ENCODE measurements around the gene PSME2. TPM values are rescaled to one million over a fixed set of nuclear protein-coding genes. Genes with fewer than 3 reads are reported as not detected.

The PSME2 gene
- polyA plus RNA-seq, 4 donors: 175 to 997 (median 644) TPM

DNA sequence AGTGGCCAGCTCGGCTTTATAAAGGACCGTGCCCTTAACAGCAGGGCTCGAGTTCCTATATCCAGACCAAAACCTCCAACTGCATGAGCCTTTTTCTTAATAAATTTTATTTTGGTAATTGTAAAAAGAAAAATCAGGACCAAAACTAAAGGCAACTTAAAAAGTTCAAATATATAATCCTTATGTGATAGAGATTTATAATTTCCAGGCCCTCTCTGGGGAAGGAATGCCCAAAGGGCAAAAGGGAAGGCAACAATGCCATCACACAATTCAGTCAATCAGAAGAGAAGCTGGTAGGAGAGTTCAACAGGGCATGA is 42.6 kb upstream of the PSME2 start:
- 0 to 4% (median 1%) methylated on average over 3 of the region's 3 CpGs for WGBS, 3 donors
- Histone ChIP-seq H3K27me3 (ENCODE audit: control insufficient read depth in 3 of 3, insufficient read depth in 3 of 3, low read length in 3 of 3) (no peaks in the 10 kb centered on the region), H3K36me3 (ENCODE audit: control insufficient read depth in 3 of 3, insufficient read depth in 2 of 3, low read depth in 1 of 3, low read length in 3 of 3) (peaks cover 0 to 65% (median 4%) of the 10 kb centered on the region in 3 donors), H3K4me1 (ENCODE audit: control insufficient read depth in 3 of 3, insufficient read depth in 2 of 3, low read depth in 1 of 3, low read length in 2 of 3) (peaks cover 0 to 22% (median 6%) of the 10 kb centered on the region in 3 donors), H3K27ac (ENCODE audit: low read depth in 1 of 3, low read length in 2 of 3) (peak overlapping the region in 2 of 3 donors; percentile 42 to 44), H3K9me3 (ENCODE audit: control insufficient read depth in 2 of 2, insufficient read depth in 1 of 2, low read depth in 1 of 2, low read length in 1 of 2) (no peaks in the 10 kb centered on the region), H3K4me3 (ENCODE audit: low read depth in 1 of 3, low read length in 3 of 3) (peak overlapping the region in 1 of 3 donors; percentile 80)
- no peak for DNase-seq
- no peak for FAIRE-seq

DNA sequence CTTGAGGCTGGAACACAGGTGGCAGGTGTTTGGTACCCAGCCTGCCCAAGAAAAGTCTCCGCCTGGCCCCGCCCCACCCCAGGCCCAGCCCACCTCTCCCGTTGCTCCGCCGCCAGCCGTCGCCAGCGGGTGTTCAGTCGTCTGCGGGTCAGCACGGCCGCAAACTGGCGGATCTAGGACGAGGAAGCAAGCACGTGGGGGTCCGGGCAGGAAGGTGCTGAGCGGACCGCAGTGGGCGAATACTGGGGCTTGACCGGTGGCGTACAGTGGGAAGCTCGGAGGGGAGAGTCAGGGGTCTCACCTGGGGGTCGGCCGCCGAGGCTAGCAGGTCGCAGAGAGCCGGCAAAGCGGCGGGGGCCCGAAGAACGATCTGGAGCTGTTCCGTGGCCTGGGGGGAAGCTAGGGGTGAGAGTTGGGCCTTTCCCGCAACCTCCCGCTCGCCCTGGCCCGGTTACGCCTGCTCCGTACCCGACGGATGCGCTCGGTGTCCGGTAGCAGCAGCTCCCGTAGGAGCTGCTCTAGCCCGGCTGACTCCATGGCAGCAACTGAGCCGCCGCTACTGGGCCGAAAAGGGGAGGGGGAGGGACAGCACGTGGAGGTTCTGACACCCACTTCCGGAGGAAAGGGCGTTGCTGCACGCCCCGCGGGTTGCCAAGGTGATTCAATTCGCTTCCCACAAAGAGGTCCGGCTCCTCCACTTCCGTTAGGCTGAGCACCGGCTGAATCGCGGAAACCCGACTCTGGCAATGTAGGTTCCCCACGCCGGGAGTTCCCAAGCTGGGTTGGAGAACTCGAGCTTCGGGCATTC is 42.0 kb upstream of the PSME2 start, which contains the start of gene IPO4:
Gene IPO4 (minus strand): TSS at position 566 of the 808 bp plus-strand sequence. CDS start 29 bp downstream, at position 537.
- Histone ChIP-seq H3K9me3 (ENCODE audit: control insufficient read depth in 2 of 2, insufficient read depth in 1 of 2, low read depth in 1 of 2, low read length in 1 of 2) (no peaks in the 10 kb centered on the region), H3K4me1 (ENCODE audit: control insufficient read depth in 3 of 3, insufficient read depth in 2 of 3, low read depth in 1 of 3, low read length in 2 of 3) (peaks cover 0 to 21% (median 6%) of the 10 kb centered on the region in 3 donors), H3K36me3 (ENCODE audit: control insufficient read depth in 3 of 3, insufficient read depth in 2 of 3, low read depth in 1 of 3, low read length in 3 of 3) (peaks cover 0 to 71% (median 5%) of the 10 kb centered on the region in 3 donors), H3K27me3 (ENCODE audit: control insufficient read depth in 3 of 3, insufficient read depth in 3 of 3, low read length in 3 of 3) (no peaks in the 10 kb centered on the region), H3K27ac (ENCODE audit: low read depth in 1 of 3, low read length in 2 of 3) (peak within 1 kb of the TSS in 2 of 3 donors; percentile 74 to 84), H3K4me3 (ENCODE audit: low read depth in 1 of 3, low read length in 3 of 3) (peak within 1 kb of the TSS; percentile 54 to 80 (median 70))
- FAIRE-seq (no peak), DNase-seq (peak; percentile 96 to 97)
- WGBS, 3 donors: 0% methylated on average over 59 to 65 of the region's 65 CpGs

- H3K36me3 ChIP-seq (ENCODE audit: control insufficient read depth in 3 of 3, insufficient read depth in 2 of 3, low read depth in 1 of 3, low read length in 3 of 3): peaks cover 0 to 73% (median 10%) of the 10 kb centered on the region in 3 donors
- peak overlapping the region in 1 of 3 donors; percentile 80 for H3K4me3 ChIP-seq (ENCODE audit: low read depth in 1 of 3, low read length in 3 of 3)
- no peak for FAIRE-seq
- 86 to 92% (median 90%) methylated on average over 2 of the region's 2 CpGs for WGBS, 3 donors
- no peaks in the 10 kb centered on the region for H3K9me3 ChIP-seq (ENCODE audit: control insufficient read depth in 2 of 2, insufficient read depth in 1 of 2, low read depth in 1 of 2, low read length in 1 of 2)
- DNase-seq: no peak
- H3K27ac ChIP-seq (ENCODE audit: low read depth in 1 of 3, low read length in 2 of 3): peak overlapping the region in 2 of 3 donors; percentile 8 to 84
- H3K27me3 ChIP-seq (ENCODE audit: control insufficient read depth in 3 of 3, insufficient read depth in 3 of 3, low read length in 3 of 3): no peaks in the 10 kb centered on the region
- H3K4me1 ChIP-seq (ENCODE audit: control insufficient read depth in 3 of 3, insufficient read depth in 2 of 3, low read depth in 1 of 3, low read length in 2 of 3): peaks cover 0 to 21% (median 6%) of the 10 kb centered on the region in 3 donors
Observed at GRCh38 chr14:24187539-24187915, 41.1 kb upstream of the PSME2 start.

- Histone ChIP-seq H3K27me3 (ENCODE audit: control insufficient read depth in 3 of 3, insufficient read depth in 3 of 3, low read length in 3 of 3) (no peaks in the 10 kb centered on the region), H3K4me3 (ENCODE audit: low read depth in 1 of 3, low read length in 3 of 3) (no peak overlapping the region), H3K36me3 (ENCODE audit: control insufficient read depth in 3 of 3, insufficient read depth in 2 of 3, low read depth in 1 of 3, low read length in 3 of 3) (peaks cover 0 to 73% (median 10%) of the 10 kb centered on the region in 3 donors), H3K27ac (ENCODE audit: low read depth in 1 of 3, low read length in 2 of 3) (no peak overlapping the region), H3K4me1 (ENCODE audit: control insufficient read depth in 3 of 3, insufficient read depth in 2 of 3, low read depth in 1 of 3, low read length in 2 of 3) (peaks cover 0 to 24% (median 6%) of the 10 kb centered on the region in 3 donors), H3K9me3 (ENCODE audit: control insufficient read depth in 2 of 2, insufficient read depth in 1 of 2, low read depth in 1 of 2, low read length in 1 of 2) (no peaks in the 10 kb centered on the region)
- WGBS, 3 donors: 90 to 94% (median 92%) methylated on average over 9 to 10 of the region's 10 CpGs
- FAIRE-seq (no peak), DNase-seq (no peak)
Observed at GRCh38 chr14:24186831-24187538, 40.6 kb upstream of the PSME2 start.

GRCh38 chr14:24185741-24186140 is 39.3 kb upstream of the PSME2 start:
- Histone ChIP-seq H3K4me1 (ENCODE audit: control insufficient read depth in 3 of 3, insufficient read depth in 2 of 3, low read depth in 1 of 3, low read length in 2 of 3) (peaks cover 0 to 36% (median 6%) of the 10 kb centered on the region in 3 donors), H3K27ac (ENCODE audit: low read depth in 1 of 3, low read length in 2 of 3) (no peak overlapping the region), H3K27me3 (ENCODE audit: control insufficient read depth in 3 of 3, insufficient read depth in 3 of 3, low read length in 3 of 3) (no peaks in the 10 kb centered on the region), H3K9me3 (ENCODE audit: control insufficient read depth in 2 of 2, insufficient read depth in 1 of 2, low read depth in 1 of 2, low read length in 1 of 2) (no peaks in the 10 kb centered on the region), H3K4me3 (ENCODE audit: low read depth in 1 of 3, low read length in 3 of 3) (no peak overlapping the region), H3K36me3 (ENCODE audit: control insufficient read depth in 3 of 3, insufficient read depth in 2 of 3, low read depth in 1 of 3, low read length in 3 of 3) (peaks cover 2 to 80% (median 9%) of the 10 kb centered on the region in 3 donors)
- DNase-seq (no peak), FAIRE-seq (no peak)
- WGBS, 3 donors: 90 to 95% (median 94%) methylated on average over 11 of the region's 11 CpGs

GRCh38 chr14:24185026-24185425 is 38.6 kb upstream of the PSME2 start:
- Histone ChIP-seq H3K4me3 (ENCODE audit: low read depth in 1 of 3, low read length in 3 of 3) (no peak overlapping the region), H3K27me3 (ENCODE audit: control insufficient read depth in 3 of 3, insufficient read depth in 3 of 3, low read length in 3 of 3) (no peaks in the 10 kb centered on the region), H3K4me1 (ENCODE audit: control insufficient read depth in 3 of 3, insufficient read depth in 2 of 3, low read depth in 1 of 3, low read length in 2 of 3) (peaks cover 0 to 43% (median 6%) of the 10 kb centered on the region in 3 donors), H3K9me3 (ENCODE audit: control insufficient read depth in 2 of 2, insufficient read depth in 1 of 2, low read depth in 1 of 2, low read length in 1 of 2) (no peaks in the 10 kb centered on the region), H3K36me3 (ENCODE audit: control insufficient read depth in 3 of 3, insufficient read depth in 2 of 3, low read depth in 1 of 3, low read length in 3 of 3) (peaks cover 2 to 82% (median 9%) of the 10 kb centered on the region in 3 donors), H3K27ac (ENCODE audit: low read depth in 1 of 3, low read length in 2 of 3) (no peak overlapping the region)
- DNase-seq: no peak
- 95 to 98% (median 95%) methylated on average over 7 of the region's 7 CpGs for WGBS, 3 donors
- no peak for FAIRE-seq

- DNase-seq: no peak
- H3K4me1 ChIP-seq (ENCODE audit: control insufficient read depth in 3 of 3, insufficient read depth in 2 of 3, low read depth in 1 of 3, low read length in 2 of 3): peaks cover 0 to 50% (median 6%) of the 10 kb centered on the region in 3 donors
- peaks cover 5 to 84% (median 9%) of the 10 kb centered on the region in 3 donors for H3K36me3 ChIP-seq (ENCODE audit: control insufficient read depth in 3 of 3, insufficient read depth in 2 of 3, low read depth in 1 of 3, low read length in 3 of 3)
- H3K4me3 ChIP-seq (ENCODE audit: low read depth in 1 of 3, low read length in 3 of 3): no peak overlapping the region
- no peak for FAIRE-seq
- H3K27ac ChIP-seq (ENCODE audit: low read depth in 1 of 3, low read length in 2 of 3): no peak overlapping the region
- H3K9me3 ChIP-seq (ENCODE audit: control insufficient read depth in 2 of 2, insufficient read depth in 1 of 2, low read depth in 1 of 2, low read length in 1 of 2): no peaks in the 10 kb centered on the region
- WGBS, 3 donors: 89 to 94% (median 91%) methylated on average over 19 of the region's 19 CpGs
- no peaks in the 10 kb centered on the region for H3K27me3 ChIP-seq (ENCODE audit: control insufficient read depth in 3 of 3, insufficient read depth in 3 of 3, low read length in 3 of 3)
Observed at GRCh38 chr14:24184104-24184970, 37.9 kb upstream of the PSME2 start.

- Histone ChIP-seq H3K36me3 (ENCODE audit: control insufficient read depth in 3 of 3, insufficient read depth in 2 of 3, low read depth in 1 of 3, low read length in 3 of 3) (peaks cover 9 to 97% (median 13%) of the 10 kb centered on the region in 3 donors), H3K4me3 (ENCODE audit: low read depth in 1 of 3, low read length in 3 of 3) (no peak overlapping the region), H3K9me3 (ENCODE audit: control insufficient read depth in 2 of 2, insufficient read depth in 1 of 2, low read depth in 1 of 2, low read length in 1 of 2) (no peaks in the 10 kb centered on the region), H3K27me3 (ENCODE audit: control insufficient read depth in 3 of 3, insufficient read depth in 3 of 3, low read length in 3 of 3) (no peaks in the 10 kb centered on the region), H3K27ac (ENCODE audit: low read depth in 1 of 3, low read length in 2 of 3) (no peak overlapping the region), H3K4me1 (ENCODE audit: control insufficient read depth in 3 of 3, insufficient read depth in 2 of 3, low read depth in 1 of 3, low read length in 2 of 3) (peaks cover 0 to 57% (median 2%) of the 10 kb centered on the region in 3 donors)
- no peak for DNase-seq
- FAIRE-seq: no peak
- WGBS, 3 donors: 92 to 96% (median 94%) methylated on average over 15 of the region's 15 CpGs
Observed at GRCh38 chr14:24183014-24183481, 36.6 kb upstream of the PSME2 start.

Data from small intestine (tissue), 7 donors.